H9 (cell line): Measurements from ENCODE around the gene C16orf74. TPM values are rescaled to one million over a fixed set of nuclear protein-coding genes. Genes with fewer than 3 reads are reported as not detected.

Source experiments
- DNase-seq: peaks from one replicate; pipeline ENCODE4 v3.0.0-alpha.2; 2017
- H2AFZ ChIP-seq: one replicate; pipeline ENCODE4 v1.6.1; 2013; ENCODE audit warnings: mild to moderate bottlenecking, low read length, control low read depth, moderate library complexity
- H2AK5ac ChIP-seq: 2 replicates; pipeline ENCODE4 v1.6.1; 2013; ENCODE audit warnings: low read length, control low read depth, mixed read lengths; ENCODE audit not compliant: insufficient read length
- H2BK120ac ChIP-seq: one replicate; pipeline ENCODE4 v1.6.1; 2013; ENCODE audit warnings: low read depth, mild to moderate bottlenecking, low read length, control low read depth, inconsistent platforms; ENCODE audit not compliant: poor library complexity, severe bottlenecking
- H2BK12ac ChIP-seq: 2 replicates; pipeline ENCODE4 v1.6.1; 2013; ENCODE audit warnings: low read length, control low read depth, mixed read lengths, low read depth; ENCODE audit not compliant: insufficient read length
- H2BK15ac ChIP-seq: 2 replicates; pipeline ENCODE4 v1.6.1; 2013; ENCODE audit warnings: low read depth, low read length, control low read depth
- H2BK20ac ChIP-seq: one replicate; pipeline ENCODE4 v1.6.1; 2013; ENCODE audit warnings: low read depth, mild to moderate bottlenecking, low read length, control low read depth, inconsistent platforms; ENCODE audit not compliant: poor library complexity, severe bottlenecking
- H2BK5ac ChIP-seq: 2 replicates; pipeline ENCODE4 v1.6.1; 2013; ENCODE audit warnings: low read length, control low read depth, mixed read lengths; ENCODE audit not compliant: insufficient read length
- H3K14ac ChIP-seq: 2 replicates; pipeline ENCODE4 v1.6.1; 2013; ENCODE audit warnings: low read length, control low read depth; ENCODE audit not compliant: insufficient read depth
- H3K18ac ChIP-seq: 2 replicates; pipeline ENCODE4 v1.6.1; 2013; ENCODE audit warnings: low read depth, mild to moderate bottlenecking, mixed read lengths, low read length, control low read depth; ENCODE audit not compliant: insufficient read length
- H3K23ac ChIP-seq: 2 replicates; pipeline ENCODE4 v1.6.1; 2013; ENCODE audit warnings: low read length, control low read depth, mixed read lengths, low read depth; ENCODE audit not compliant: insufficient read length
- H3K23me2 ChIP-seq: 2 replicates; pipeline ENCODE4 v1.6.1; 2013; ENCODE audit warnings: low read depth, mild to moderate bottlenecking, mixed read lengths, low read length, control low read depth; ENCODE audit not compliant: insufficient read length, poor library complexity, severe bottlenecking
- H3K27ac ChIP-seq: 2 replicates; pipeline ENCODE4 v1.5.1; 2013; ENCODE audit warnings: low read length, control low read depth, mixed read lengths, low read depth; ENCODE audit not compliant: insufficient read length
- H3K27me3 ChIP-seq: 2 replicates; pipeline ENCODE4 v1.6.1; 2013; ENCODE audit warnings: low read length, control low read depth, inconsistent platforms; ENCODE audit not compliant: insufficient read depth
- H3K4ac ChIP-seq: 2 replicates; pipeline ENCODE4 v1.6.1; 2013; ENCODE audit warnings: low read depth, mild to moderate bottlenecking, control low read depth, inconsistent platforms, low read length, moderate library complexity
- H3K4me1 ChIP-seq: 2 replicates; pipeline ENCODE4 v1.6.1; 2013; ENCODE audit warnings: low read length, control low read depth, inconsistent platforms; ENCODE audit not compliant: insufficient read depth
- H3K4me2 ChIP-seq: 2 replicates; pipeline ENCODE4 v1.6.1; 2013; ENCODE audit warnings: low read length, control low read depth, mixed read lengths; ENCODE audit not compliant: insufficient read length, insufficient read depth
- H3K56ac ChIP-seq: 2 replicates; pipeline ENCODE4 v1.6.1; 2013; ENCODE audit warnings: low read depth, mild to moderate bottlenecking, mixed read lengths, low read length, control low read depth; ENCODE audit not compliant: insufficient read length
- H3K79me1 ChIP-seq: 2 replicates; pipeline ENCODE4 v1.6.1; 2013; ENCODE audit warnings: low read depth, mild to moderate bottlenecking, moderate library complexity, low read length, control low read depth, inconsistent platforms; ENCODE audit not compliant: insufficient read depth, poor library complexity, severe bottlenecking
- H3K79me2 ChIP-seq: 2 replicates; pipeline ENCODE4 v1.6.1; 2013; ENCODE audit warnings: low read length, control low read depth, inconsistent platforms; ENCODE audit not compliant: insufficient read depth
- H3K9ac ChIP-seq: 2 replicates; pipeline ENCODE4 v1.6.1; 2013; ENCODE audit warnings: low read length, control low read depth, mixed read lengths; ENCODE audit not compliant: insufficient read length; ENCODE audit errors: extremely low read depth
- H3K9me3 ChIP-seq: one replicate; pipeline ENCODE4 v1.6.1; 2013; ENCODE audit warnings: low read depth, low read length, inconsistent platforms; ENCODE audit not compliant: control insufficient read depth
- H3T11ph ChIP-seq: one replicate; pipeline ENCODE4 v1.6.1; 2013; ENCODE audit warnings: mild to moderate bottlenecking, low read length, control low read depth, inconsistent platforms
- H4K20me1 ChIP-seq: one replicate; pipeline ENCODE4 v1.6.1; 2013; ENCODE audit not compliant: control insufficient read depth, insufficient read length, insufficient read depth
- H4K5ac ChIP-seq: 2 replicates; pipeline ENCODE4 v1.6.1; 2013; ENCODE audit warnings: low read depth, mild to moderate bottlenecking, mixed read lengths, low read length, control low read depth; ENCODE audit not compliant: insufficient read length
- H4K8ac ChIP-seq: replicated peaks from 2 replicates; pipeline ENCODE4 v1.6.1; 2013; ENCODE audit warnings: low read length, control low read depth, mixed read lengths, low read depth; ENCODE audit not compliant: insufficient read length
- H4K91ac ChIP-seq: 2 replicates; pipeline ENCODE4 v1.6.1; 2013; ENCODE audit warnings: low read depth, mild to moderate bottlenecking, moderate library complexity, mixed read lengths, low read length, control low read depth; ENCODE audit not compliant: insufficient read length
- H3K27ac Mint-ChIP-seq, 3 experiments: 2 replicates in 2 of 3; 3 replicates in 1 of 3; pipeline ENCODE4 v1.8.0; 2020 to 2021; ENCODE audit warnings: mixed read lengths in 3 of 3, mild to moderate bottlenecking in 1 of 3, moderate library complexity in 1 of 3
- H3K27me3 Mint-ChIP-seq: 2 replicates; pipeline ENCODE4 v1.8.0; 2021; ENCODE audit warnings: low read depth, mild to moderate bottlenecking, moderate library complexity, mixed read lengths
- H3K36me3 Mint-ChIP-seq, 3 experiments: 2 replicates in 2 of 3; 3 replicates in 1 of 3; pipeline ENCODE4 v1.8.0; 2020 to 2021; ENCODE audit warnings: low read depth in 3 of 3, mixed read lengths in 3 of 3; ENCODE audit not compliant: insufficient read depth in 1 of 3
- H3K4me1 Mint-ChIP-seq, 2 experiments: 2 replicates each; pipeline ENCODE4 v1.8.0; 2020; ENCODE audit warnings: mixed read lengths in 2 of 2
- H3K4me3 Mint-ChIP-seq, 2 experiments: 2 replicates in 1 of 2; 3 replicates in 1 of 2; pipeline ENCODE4 v1.8.0; 2020 to 2021; ENCODE audit warnings: mild to moderate bottlenecking in 2 of 2, mixed read lengths in 2 of 2, moderate library complexity in 1 of 2
- H3K9me3 Mint-ChIP-seq, 2 experiments: 2 replicates in 1 of 2; 3 replicates in 1 of 2; pipeline ENCODE4 v1.8.0; 2020; ENCODE audit warnings: mild to moderate bottlenecking in 2 of 2, mixed read lengths in 2 of 2, moderate library complexity in 1 of 2
- WGBS: extraction: QIAGEN DNeasy Blood & Tissue Kit; methylation state at CpG from one replicate; pipeline ENCODE4 v1.1.7; 2013; ENCODE audit warnings: missing lambda C conversion rate, low lambda C conversion rate, mixed read lengths; ENCODE audit not compliant: insufficient read length; ENCODE audit errors: extremely low coverage; 5-methylcytosine and 5-hydroxymethylcytosine counted together
- total RNA-seq: library from RNA; stranded (reverse); gene quantifications from 2 replicates; pipeline ENCODE4 v1.2.1, GENCODE V29; 2021
- TF ChIP-seq, protein P1 (sequence below): fragments of 200-600 bp; sonication (generic); conservative IDR thresholded peaks from 3 replicates; pipeline ENCODE4 v1.8.0; 2021; ENCODE audit warnings: antibody characterized with exemption, mild to moderate bottlenecking

Gene C16orf74
- total RNA-seq, 1 experiment from 2014 or later, result 5.6 TPM

DNA sequence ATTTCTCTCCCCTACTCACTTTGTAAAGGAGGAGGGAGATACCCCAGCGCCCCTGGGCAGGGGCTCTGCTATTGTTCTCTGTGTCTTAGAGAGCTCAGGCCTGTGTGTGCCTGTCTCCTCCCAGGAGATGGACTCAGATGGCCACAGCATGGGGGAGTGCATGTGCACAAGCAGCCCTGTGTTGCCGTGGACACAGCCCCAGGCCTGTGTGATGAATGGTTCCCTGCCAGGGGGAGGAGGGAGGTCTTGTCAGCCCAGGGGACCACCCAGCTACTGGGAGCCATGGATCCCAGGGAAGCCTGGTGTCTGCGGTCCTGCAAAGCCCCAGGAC is 88.4 kb downstream of the C16orf74 start:
- no peak overlapping the region for H2BK20ac ChIP-seq
- H2BK5ac ChIP-seq, result no peak overlapping the region
- H2AK5ac ChIP-seq, result no peak overlapping the region
- no peaks in the 10 kb centered on the region for H4K20me1 ChIP-seq
- H3T11ph ChIP-seq, result no peak overlapping the region
- H2BK15ac ChIP-seq, result no peak overlapping the region
- no peaks in the 10 kb centered on the region for H3K79me1 ChIP-seq
- DNase-seq, result no peak
- Mint-ChIP-seq H3K27ac (peak overlapping the region in 2 of 3 experiments; percentile 87 to 89; a peak in 3 of 7 replicates), H3K4me1 (peaks cover 4% of the 10 kb centered on the region in 2 experiments; a peak in 3 of 4 replicates), H3K4me3 (no peak overlapping the region), H3K9me3 (no peaks in the 10 kb centered on the region), H3K36me3 (peaks cover 57 to 92% (median 91%) of the 10 kb centered on the region in 3 experiments), H3K27me3 (no peaks in the 10 kb centered on the region; the same call in 1 of the 2 replicates)
- H3K23me2 ChIP-seq, result no peaks in the 10 kb centered on the region
- no peak overlapping the region for H3K18ac ChIP-seq
- H3K27ac ChIP-seq, result no peak overlapping the region
- no peak overlapping the region for H3K14ac ChIP-seq
- no peak overlapping the region for H3K4me2 ChIP-seq
- no peak overlapping the region for H4K91ac ChIP-seq
- no peaks in the 10 kb centered on the region for H3K79me2 ChIP-seq
- no peak overlapping the region for H3K56ac ChIP-seq
- H3K4ac ChIP-seq, result no peak overlapping the region
- H2BK120ac ChIP-seq, result no peak overlapping the region
- no peaks in the 10 kb centered on the region for H3K4me1 ChIP-seq
- no peak overlapping the region for H2AFZ ChIP-seq
- TF ChIP-seq, protein P1, sequence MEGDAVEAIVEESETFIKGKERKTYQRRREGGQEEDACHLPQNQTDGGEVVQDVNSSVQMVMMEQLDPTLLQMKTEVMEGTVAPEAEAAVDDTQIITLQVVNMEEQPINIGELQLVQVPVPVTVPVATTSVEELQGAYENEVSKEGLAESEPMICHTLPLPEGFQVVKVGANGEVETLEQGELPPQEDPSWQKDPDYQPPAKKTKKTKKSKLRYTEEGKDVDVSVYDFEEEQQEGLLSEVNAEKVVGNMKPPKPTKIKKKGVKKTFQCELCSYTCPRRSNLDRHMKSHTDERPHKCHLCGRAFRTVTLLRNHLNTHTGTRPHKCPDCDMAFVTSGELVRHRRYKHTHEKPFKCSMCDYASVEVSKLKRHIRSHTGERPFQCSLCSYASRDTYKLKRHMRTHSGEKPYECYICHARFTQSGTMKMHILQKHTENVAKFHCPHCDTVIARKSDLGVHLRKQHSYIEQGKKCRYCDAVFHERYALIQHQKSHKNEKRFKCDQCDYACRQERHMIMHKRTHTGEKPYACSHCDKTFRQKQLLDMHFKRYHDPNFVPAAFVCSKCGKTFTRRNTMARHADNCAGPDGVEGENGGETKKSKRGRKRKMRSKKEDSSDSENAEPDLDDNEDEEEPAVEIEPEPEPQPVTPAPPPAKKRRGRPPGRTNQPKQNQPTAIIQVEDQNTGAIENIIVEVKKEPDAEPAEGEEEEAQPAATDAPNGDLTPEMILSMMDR, result no peak
- no peaks in the 10 kb centered on the region for H3K27me3 ChIP-seq
- no peak overlapping the region for H3K23ac ChIP-seq
- whole genome bisulfite sequencing, result no CpG with 5 or more reads among the region's 3 CpGs
- H3K9ac ChIP-seq, result no peak overlapping the region
- H3K9me3 ChIP-seq, result no peaks in the 10 kb centered on the region
- no peak overlapping the region for H2BK12ac ChIP-seq
- H4K5ac ChIP-seq, result no peak overlapping the region
- H4K8ac ChIP-seq, result no peak overlapping the region
